SKM-1 treated with dmso at 0.1 percent for 144 hours (cell line): Measurements from ENCODE around the gene ZFHX3.

Experiments
- DNase-seq: peaks from one replicate; lab custom pipeline; 2025; ENCODE audit not compliant: unreplicated experiment; lab: John Stamatoyannopoulos, UW

Gene ZFHX3

GRCh38 chr16:72834499-72834898 is 213.4 kb downstream of the ZFHX3 start:
- no peak for DNase-seq

- DNase-seq = no peak
Observed at GRCh38 chr16:72833969-72834368, 214.0 kb downstream of the ZFHX3 start.

DNA sequence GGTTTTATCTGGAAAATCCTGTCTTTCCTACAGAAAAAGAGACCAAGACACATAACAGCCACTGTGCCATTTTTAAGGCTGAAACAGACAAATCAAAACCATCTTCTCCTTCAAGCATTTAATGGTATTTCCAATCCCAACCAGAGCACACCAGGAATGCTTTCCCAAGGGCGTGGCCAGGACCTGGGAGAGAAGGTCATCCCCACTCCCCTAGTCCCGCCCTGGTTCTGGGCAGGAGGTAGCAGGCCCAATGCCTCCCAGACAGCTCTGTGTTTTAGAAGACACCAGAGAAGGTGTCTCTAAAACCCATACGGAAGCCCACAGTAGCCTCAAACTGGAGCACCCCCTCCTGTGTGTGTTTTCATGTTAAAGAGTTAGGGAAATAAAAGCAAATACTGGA is 214.4 kb downstream of the ZFHX3 start:
- no peak for DNase-seq

DNA sequence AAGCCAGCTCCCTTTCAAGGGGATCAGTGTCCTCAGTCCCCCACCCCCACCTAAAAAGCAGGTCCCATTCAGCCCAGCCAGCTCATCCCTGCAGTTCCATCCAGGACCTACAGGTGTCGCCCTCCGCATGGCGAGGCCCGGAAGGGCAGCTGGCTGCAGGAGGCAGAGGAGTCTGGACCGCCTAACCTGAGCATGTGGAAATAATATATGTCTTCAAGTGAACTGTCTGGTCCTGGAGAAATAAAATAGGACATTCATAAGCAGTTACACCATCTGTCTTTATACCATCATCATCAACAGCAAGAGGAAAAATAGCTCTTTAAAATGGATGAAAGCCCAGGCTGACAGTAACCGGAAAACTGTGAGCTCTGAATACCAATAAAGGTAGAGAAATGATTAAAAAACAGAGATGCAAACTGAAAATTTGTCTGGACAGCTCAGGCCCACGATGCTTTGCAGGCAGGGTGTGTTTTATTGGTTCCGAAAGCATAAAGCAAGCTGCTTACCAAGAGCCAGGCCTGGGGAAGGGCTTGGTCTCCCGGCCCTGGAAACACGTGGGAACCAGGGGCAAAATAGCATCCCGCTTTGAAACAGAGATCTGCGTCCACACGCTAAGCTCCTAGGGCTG is 215.2 kb downstream of the ZFHX3 start:
- DNase-seq = peak; percentile 42

GRCh38 chr16:72829846-72830775 is 217.8 kb downstream of the ZFHX3 start:
- no peak for DNase-seq

GRCh38 chr16:72827866-72828265 is 220.1 kb downstream of the ZFHX3 start:
- no peak for DNase-seq

- DNase-seq = no peak
Observed at GRCh38 chr16:72825912-72826621, 221.9 kb downstream of the ZFHX3 start.

DNA sequence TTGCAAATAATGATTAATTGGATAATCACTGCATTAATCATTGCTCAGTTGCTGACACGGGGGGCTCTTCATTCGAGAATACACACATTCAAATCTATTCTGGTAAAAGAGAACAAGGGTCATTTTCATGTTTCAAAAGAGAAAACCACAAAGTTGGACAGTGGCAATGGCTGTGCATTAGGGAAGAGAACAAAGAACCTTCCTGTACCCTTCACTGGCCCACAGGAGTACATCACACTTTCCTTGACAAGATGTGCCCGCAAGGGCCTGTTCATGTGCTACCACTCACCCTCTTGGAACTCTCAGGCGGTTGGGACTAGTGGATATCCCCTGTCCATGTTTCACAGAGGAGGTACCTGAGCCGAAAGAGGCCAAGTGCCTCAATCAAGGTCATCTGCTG is 223.2 kb downstream of the ZFHX3 start:
- DNase-seq = no peak

- DNase-seq = no peak
Observed at GRCh38 chr16:72824027-72824426, 223.9 kb downstream of the ZFHX3 start.

DNA sequence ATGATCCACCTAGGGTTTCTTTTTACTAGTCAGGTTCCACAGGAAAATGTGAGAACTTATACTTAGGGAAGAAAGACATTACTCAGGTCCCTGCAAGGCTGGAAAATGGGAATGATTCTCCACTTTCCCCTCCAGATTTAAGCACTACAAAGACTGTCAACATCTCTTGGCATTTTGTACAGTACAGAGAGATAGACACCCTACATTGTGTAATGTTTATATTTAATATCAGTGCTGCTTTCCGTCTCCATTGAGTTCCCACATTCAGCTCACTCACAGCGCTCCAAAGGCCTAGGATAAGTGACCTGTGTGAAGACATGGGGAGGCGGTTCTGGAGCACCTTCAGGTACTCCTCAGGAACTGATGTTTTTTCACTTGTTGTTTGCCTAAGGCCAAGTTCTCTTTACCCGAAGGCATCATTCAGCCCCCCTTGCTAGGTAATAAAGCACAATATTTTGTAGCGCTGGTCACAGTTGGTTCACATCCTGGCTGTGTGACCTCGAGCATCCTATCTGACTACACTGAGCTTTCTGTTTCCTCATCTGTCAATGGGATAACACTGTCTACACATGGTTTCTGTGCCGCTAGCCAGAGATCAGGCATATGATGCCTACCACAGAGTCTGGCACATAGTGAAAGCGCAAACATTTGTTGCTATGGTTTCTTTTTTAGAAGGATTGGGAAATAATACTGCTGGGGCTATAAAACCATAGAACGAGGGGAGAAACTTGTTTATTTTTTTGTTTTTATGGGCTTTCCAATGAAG is 226.6 kb downstream of the ZFHX3 start:
- no peak for DNase-seq

DNA sequence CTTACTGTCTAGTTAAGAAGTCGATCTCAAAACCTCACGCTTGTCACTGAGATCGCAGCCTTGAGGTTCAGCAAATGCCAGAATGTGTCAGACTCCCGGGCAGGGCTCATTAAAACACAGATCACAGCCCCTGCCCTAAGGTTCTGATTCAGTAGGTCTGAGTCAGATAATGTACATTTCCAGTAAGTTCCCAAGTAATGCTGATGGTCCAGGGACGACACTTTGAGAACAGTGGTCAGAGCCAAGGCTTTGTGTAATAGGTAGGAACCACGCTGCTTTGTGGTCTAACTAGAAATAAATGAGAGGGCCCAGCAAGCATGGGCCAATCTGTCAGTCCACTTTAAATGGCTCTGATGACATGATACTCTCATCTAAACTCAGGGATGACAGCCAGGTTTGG is 228.6 kb downstream of the ZFHX3 start:
- DNase-seq = no peak

DNA sequence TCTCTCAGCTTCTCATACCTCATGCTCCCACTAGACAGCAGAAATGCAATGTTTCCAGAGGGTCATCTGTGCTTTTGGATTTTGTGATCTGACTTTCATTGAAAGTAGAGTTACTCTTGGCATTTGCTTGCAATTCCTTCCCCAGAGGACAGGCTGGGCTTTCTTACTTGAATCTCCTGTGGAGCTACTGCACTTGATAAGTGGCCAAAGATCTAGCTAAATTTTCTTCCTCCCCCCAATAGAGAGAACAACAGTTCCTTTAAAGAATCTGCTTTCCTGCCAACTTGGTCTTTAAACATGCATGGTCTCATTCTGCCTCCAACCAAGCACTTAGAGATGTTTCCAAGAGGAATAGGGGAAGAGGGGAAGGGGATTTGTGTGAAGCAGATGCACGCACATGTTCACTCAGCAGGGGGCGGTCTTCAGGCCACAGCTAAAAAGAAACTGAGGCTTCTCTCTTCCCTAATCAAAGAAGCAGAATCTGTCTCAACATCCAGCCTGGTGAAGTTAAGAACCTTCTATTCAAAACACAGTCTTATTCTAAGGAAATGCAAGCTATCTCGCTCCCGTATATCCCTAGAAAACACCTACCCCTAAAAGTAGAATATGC is 229.6 kb downstream of the ZFHX3 start:
- no peak for DNase-seq

- DNase-seq = no peak
Observed at GRCh38 chr16:72815348-72816318, 232.3 kb downstream of the ZFHX3 start.

DNA sequence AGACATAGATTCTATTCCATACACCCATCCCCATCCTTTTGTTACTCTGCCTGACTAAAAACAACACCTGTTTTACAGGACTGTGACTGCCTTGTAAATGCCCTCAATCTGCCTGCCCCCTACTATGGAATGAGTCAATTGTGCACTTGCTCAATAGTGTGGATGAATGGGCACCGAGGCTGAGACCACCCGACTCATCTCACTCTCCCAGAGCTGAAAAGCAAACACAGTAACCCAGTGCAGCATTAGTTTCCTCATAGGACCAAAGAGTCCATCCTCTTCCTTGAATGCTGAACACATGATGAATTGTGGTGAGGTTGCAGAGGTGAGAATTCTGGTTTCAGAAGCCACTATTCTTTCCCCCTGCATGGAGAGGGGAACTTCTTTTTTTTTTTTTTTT is 233.7 kb downstream of the ZFHX3 start:
- no peak for DNase-seq

GRCh38 chr16:72812672-72813071 is 235.3 kb downstream of the ZFHX3 start:
- DNase-seq = no peak

- DNase-seq = no peak
Observed at GRCh38 chr16:72811876-72812275, 236.1 kb downstream of the ZFHX3 start.

GRCh38 chr16:72811188-72811720 is 236.7 kb downstream of the ZFHX3 start:
- DNase-seq = no peak

DNA sequence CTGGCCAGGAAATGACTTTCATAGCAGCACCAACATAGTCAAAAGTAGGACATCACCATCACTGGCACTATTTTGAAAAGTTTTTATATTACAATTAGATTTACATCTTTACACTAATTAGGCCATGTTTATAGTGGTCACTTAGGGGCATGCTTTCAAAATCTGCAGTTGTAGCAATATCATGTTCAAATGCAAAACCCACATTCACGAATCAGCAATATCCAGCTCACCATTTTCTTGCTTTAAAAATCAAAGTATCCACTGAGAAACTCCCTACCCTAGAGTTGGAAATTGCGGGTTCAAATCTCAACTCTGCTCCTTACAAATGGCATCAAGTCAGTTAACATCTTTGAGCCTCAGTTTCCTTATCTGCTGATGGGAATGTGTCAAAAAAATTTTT is 237.4 kb downstream of the ZFHX3 start:
- DNase-seq = no peak

- no peak for DNase-seq
Observed at GRCh38 chr16:72809446-72809845, 238.5 kb downstream of the ZFHX3 start.
